ENCODE data around the gene CUEDC1. TPM values are rescaled to one million over a fixed set of nuclear protein-coding genes. Genes with fewer than 3 reads are reported as not detected.

CUEDC1 gene
- total RNA-seq, 1 experiment from 2014 or later = 27.5 TPM

DNA sequence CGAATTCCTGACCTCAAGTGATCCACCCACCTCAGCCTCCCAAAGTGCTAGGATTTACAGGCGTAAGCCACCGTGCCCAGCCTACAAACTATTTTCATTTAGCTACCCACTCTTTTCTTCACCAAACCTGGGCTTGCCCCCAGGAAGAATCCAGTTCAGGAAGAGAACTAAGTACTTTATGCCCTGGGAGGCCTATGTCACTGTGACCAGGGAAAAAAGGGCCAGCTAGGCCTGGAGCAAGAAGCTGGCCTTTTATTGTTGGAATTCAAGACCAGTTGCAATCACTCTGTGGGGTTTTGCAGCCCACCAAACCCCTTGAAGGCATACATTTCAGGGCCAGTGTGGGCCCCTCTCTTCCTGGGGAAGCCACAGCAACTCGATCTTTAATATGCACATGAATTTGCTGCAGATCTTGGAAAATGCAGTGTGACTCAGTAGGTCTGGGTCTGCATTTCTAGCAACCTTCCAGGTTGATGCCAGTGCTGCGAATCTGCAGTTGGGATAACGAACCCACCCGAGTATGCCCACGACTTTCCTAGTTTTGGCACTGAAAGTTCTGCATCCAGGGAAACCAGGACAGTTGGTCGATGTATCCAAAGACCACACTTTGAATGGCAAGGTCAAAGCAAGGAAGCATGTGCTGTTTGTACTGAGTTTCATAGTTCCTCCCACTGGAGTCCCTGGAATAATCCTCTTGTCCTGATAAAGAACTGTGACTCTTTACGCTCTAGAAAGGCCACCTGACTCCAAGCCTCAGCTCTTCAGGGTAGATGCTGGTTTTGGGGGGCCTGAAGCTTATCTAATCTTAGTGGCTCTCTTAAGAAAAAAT, 98.2 kb downstream of the CUEDC1 start:
- Mint-ChIP-seq H3K9me3 (ENCODE audit: unreplicated experiment) (no peaks in the 10 kb centered on the region), H3K27ac (ENCODE audit: unreplicated experiment) (no peak overlapping the region), H3K4me3 (ENCODE audit: unreplicated experiment) (no peak overlapping the region), H3K27me3 (ENCODE audit: insufficient read depth, unreplicated experiment) (no peaks in the 10 kb centered on the region), H3K4me1 (ENCODE audit: low read depth, unreplicated experiment) (peaks cover 40% of the 10 kb centered on the region), H3K36me3 (ENCODE audit: insufficient read depth, unreplicated experiment) (peaks cover 15% of the 10 kb centered on the region)
- no peak overlapping the region for H3K4me3 ChIP-seq (ENCODE audit: low read depth, low read length)
- H3K9me3 ChIP-seq = no peaks in the 10 kb centered on the region
- H3K27me3 ChIP-seq (replicated peaks; ENCODE audit: control insufficient read depth, insufficient read depth, low read length) = no peaks in the 10 kb centered on the region
- ChIA-PET CTCF (interaction anchor here (0.7 to 1.2 kb wide), 2 partner anchors 136 to 142 kb away, joined by 3 read pairs; no protein-coding TSS in a partner anchor), POLR2A (interaction anchor here (0.6 to 1.0 kb wide), 3 partner anchors 140 to 253 kb away, joined by 3 to 5 read pairs (median 3); partner anchors contain the start of gene DYNLL2)
- intact Hi-C loops (cut with micrococcal nuclease; ENCODE audit: unreplicated experiment) = no loop called here
- TF ChIP-seq, protein P1, sequence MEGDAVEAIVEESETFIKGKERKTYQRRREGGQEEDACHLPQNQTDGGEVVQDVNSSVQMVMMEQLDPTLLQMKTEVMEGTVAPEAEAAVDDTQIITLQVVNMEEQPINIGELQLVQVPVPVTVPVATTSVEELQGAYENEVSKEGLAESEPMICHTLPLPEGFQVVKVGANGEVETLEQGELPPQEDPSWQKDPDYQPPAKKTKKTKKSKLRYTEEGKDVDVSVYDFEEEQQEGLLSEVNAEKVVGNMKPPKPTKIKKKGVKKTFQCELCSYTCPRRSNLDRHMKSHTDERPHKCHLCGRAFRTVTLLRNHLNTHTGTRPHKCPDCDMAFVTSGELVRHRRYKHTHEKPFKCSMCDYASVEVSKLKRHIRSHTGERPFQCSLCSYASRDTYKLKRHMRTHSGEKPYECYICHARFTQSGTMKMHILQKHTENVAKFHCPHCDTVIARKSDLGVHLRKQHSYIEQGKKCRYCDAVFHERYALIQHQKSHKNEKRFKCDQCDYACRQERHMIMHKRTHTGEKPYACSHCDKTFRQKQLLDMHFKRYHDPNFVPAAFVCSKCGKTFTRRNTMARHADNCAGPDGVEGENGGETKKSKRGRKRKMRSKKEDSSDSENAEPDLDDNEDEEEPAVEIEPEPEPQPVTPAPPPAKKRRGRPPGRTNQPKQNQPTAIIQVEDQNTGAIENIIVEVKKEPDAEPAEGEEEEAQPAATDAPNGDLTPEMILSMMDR (IDR thresholded peaks at IDR 0.05; ENCODE audit: insufficient read depth in 1 of 2, low read depth in 1 of 2, low read length in 1 of 2, severe bottlenecking in 1 of 2, unreplicated experiment in 1 of 2) = no peak
- no peaks in the 10 kb centered on the region for H3K36me3 ChIP-seq (ENCODE audit: control insufficient read depth, insufficient read depth, low read length)
- peaks cover 39% of the 10 kb centered on the region for H3K4me1 ChIP-seq
- no TSS peak for BruUV-seq (replicated peaks)
- no peak for DNase-seq

GRCh38 chr17:57855391-57856035, 99.7 kb downstream of the CUEDC1 start:
- no peak overlapping the region for H3K4me3 ChIP-seq (ENCODE audit: low read depth, low read length)
- Mint-ChIP-seq H3K27me3 (ENCODE audit: insufficient read depth, unreplicated experiment) (no peaks in the 10 kb centered on the region), H3K27ac (ENCODE audit: unreplicated experiment) (peak overlapping the region; percentile 12), H3K9me3 (ENCODE audit: unreplicated experiment) (no peaks in the 10 kb centered on the region), H3K36me3 (ENCODE audit: insufficient read depth, unreplicated experiment) (peaks cover 8% of the 10 kb centered on the region), H3K4me1 (ENCODE audit: low read depth, unreplicated experiment) (peaks cover 38% of the 10 kb centered on the region), H3K4me3 (ENCODE audit: unreplicated experiment) (no peak overlapping the region)
- POLR2A ChIA-PET = interaction anchor here (0.6 to 1.0 kb wide), 5 partner anchors 39 to 227 kb away, joined by 3 to 5 read pairs (median 3); partner anchors contain the start of gene DYNLL2
- peak in 1 of 2 experiments; percentile 49 for DNase-seq
- no TSS peak for BruUV-seq (replicated peaks)
- H3K4me1 ChIP-seq = peaks cover 38% of the 10 kb centered on the region
- TF ChIP-seq, protein P1 (IDR thresholded peaks at IDR 0.05; ENCODE audit: insufficient read depth in 1 of 2, low read depth in 1 of 2, low read length in 1 of 2, severe bottlenecking in 1 of 2, unreplicated experiment in 1 of 2) = no peak
- H3K27me3 ChIP-seq (replicated peaks; ENCODE audit: control insufficient read depth, insufficient read depth, low read length) = no peaks in the 10 kb centered on the region
- H3K9me3 ChIP-seq = no peaks in the 10 kb centered on the region
- no peaks in the 10 kb centered on the region for H3K36me3 ChIP-seq (ENCODE audit: control insufficient read depth, insufficient read depth, low read length)
- CTCF ChIA-PET = interaction anchor here (0.8 to 1.6 kb wide), 7 partner anchors 20 to 145 kb away, joined by 3 to 9 read pairs (median 4); no protein-coding TSS in a partner anchor
- intact Hi-C loops (cut with micrococcal nuclease; ENCODE audit: unreplicated experiment) = no loop called here

GRCh38 chr17:57853695-57854094, 101.5 kb downstream of the CUEDC1 start:
- Histone ChIP-seq H3K9me3 (no peaks in the 10 kb centered on the region), H3K4me1 (peaks cover 36% of the 10 kb centered on the region), H3K27me3 (replicated peaks; ENCODE audit: control insufficient read depth, insufficient read depth, low read length) (no peaks in the 10 kb centered on the region), H3K4me3 (ENCODE audit: low read depth, low read length) (no peak overlapping the region), H3K36me3 (ENCODE audit: control insufficient read depth, insufficient read depth, low read length) (no peaks in the 10 kb centered on the region)
- intact Hi-C loops (cut with micrococcal nuclease; ENCODE audit: unreplicated experiment) = no loop called here
- no peaks in the 10 kb centered on the region for H3K27me3 Mint-ChIP-seq (ENCODE audit: insufficient read depth, unreplicated experiment)
- CTCF ChIA-PET = no interaction called here
- peaks cover 15% of the 10 kb centered on the region for H3K36me3 Mint-ChIP-seq (ENCODE audit: insufficient read depth, unreplicated experiment)
- TF ChIP-seq, protein P1 (IDR thresholded peaks at IDR 0.05; ENCODE audit: insufficient read depth in 1 of 2, low read depth in 1 of 2, low read length in 1 of 2, severe bottlenecking in 1 of 2, unreplicated experiment in 1 of 2) = no peak
- no peaks in the 10 kb centered on the region for H3K9me3 Mint-ChIP-seq (ENCODE audit: unreplicated experiment)
- no TSS peak for BruUV-seq (replicated peaks)
- H3K4me1 Mint-ChIP-seq (ENCODE audit: low read depth, unreplicated experiment) = peaks cover 31% of the 10 kb centered on the region
- H3K27ac Mint-ChIP-seq (ENCODE audit: unreplicated experiment) = no peak overlapping the region
- no peak overlapping the region for H3K4me3 Mint-ChIP-seq (ENCODE audit: unreplicated experiment)
- POLR2A ChIA-PET = no interaction called here
- no peak for DNase-seq

All from Caco-2 (cell line).